ENCODE data around the gene CA9.

DNA sequence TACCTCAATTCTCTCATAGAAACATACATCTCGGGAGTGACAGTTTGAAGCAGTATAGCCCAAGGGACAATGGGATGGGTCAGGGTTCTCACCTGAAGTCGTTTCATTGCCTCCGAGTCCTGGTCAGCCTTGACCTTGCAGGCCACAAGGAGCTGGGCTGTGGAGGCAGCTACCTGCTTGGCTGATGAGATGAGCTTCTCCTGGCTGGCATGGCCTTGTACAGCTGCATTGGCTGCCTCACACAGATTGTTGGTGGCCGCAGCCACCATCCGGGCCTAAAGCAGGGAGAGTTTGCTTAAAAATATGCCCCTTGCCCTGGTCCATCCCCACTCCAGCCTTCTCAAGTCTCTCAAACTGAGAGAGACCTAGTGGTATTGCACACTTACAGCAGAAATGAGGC lies 24.5 kb downstream of the CA9 start:
- TF ChIP-seq CTCF (IDR thresholded peaks at IDR 0.05; ENCODE audit: insufficient read depth, low read length) (no peak), SPI1 (IDR thresholded peaks at IDR 0.05; ENCODE audit: borderline replicate concordance, low read depth) (no peak), POLR2AphosphoS5 (IDR thresholded peaks at IDR 0.05; ENCODE audit: low read depth) (no peak)
- TF ChIP-seq, protein P1, sequence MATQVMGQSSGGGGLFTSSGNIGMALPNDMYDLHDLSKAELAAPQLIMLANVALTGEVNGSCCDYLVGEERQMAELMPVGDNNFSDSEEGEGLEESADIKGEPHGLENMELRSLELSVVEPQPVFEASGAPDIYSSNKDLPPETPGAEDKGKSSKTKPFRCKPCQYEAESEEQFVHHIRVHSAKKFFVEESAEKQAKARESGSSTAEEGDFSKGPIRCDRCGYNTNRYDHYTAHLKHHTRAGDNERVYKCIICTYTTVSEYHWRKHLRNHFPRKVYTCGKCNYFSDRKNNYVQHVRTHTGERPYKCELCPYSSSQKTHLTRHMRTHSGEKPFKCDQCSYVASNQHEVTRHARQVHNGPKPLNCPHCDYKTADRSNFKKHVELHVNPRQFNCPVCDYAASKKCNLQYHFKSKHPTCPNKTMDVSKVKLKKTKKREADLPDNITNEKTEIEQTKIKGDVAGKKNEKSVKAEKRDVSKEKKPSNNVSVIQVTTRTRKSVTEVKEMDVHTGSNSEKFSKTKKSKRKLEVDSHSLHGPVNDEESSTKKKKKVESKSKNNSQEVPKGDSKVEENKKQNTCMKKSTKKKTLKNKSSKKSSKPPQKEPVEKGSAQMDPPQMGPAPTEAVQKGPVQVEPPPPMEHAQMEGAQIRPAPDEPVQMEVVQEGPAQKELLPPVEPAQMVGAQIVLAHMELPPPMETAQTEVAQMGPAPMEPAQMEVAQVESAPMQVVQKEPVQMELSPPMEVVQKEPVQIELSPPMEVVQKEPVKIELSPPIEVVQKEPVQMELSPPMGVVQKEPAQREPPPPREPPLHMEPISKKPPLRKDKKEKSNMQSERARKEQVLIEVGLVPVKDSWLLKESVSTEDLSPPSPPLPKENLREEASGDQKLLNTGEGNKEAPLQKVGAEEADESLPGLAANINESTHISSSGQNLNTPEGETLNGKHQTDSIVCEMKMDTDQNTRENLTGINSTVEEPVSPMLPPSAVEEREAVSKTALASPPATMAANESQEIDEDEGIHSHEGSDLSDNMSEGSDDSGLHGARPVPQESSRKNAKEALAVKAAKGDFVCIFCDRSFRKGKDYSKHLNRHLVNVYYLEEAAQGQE (IDR thresholded peaks at IDR 0.05; ENCODE audit: insufficient replicate concordance, low read depth) = no peak

All from HL-60 (cell line).